LNCAP (cell line): ENCODE measurements around the gene FGGY.

Experiments used
- CTCF ChIP-seq: fragments of 450-650 bp; IDR thresholded peaks from 2 replicates; pipeline ENCODE4 v1.5.1; 2017; ENCODE audit warnings: mild to moderate bottlenecking

Gene FGGY

GRCh38 chr1:59755069-59755685, 458.3 kb downstream of the FGGY start:
- TF ChIP-seq CTCF = no peak

- no peak for TF ChIP-seq CTCF
Observed at GRCh38 chr1:59757197-59757747, 460.4 kb downstream of the FGGY start.

- peak; percentile 90 for TF ChIP-seq CTCF
Observed at GRCh38 chr1:59759156-59759925, 462.4 kb downstream of the FGGY start.

GRCh38 chr1:59761443-59761842, 464.5 kb downstream of the FGGY start:
- TF ChIP-seq CTCF = no peak

GRCh38 chr1:59763418-59763817, 466.5 kb downstream of the FGGY start:
- TF ChIP-seq CTCF = no peak

GRCh38 chr1:59765011-59765730, 468.3 kb downstream of the FGGY start:
- TF ChIP-seq CTCF = no peak

- no peak for TF ChIP-seq CTCF
Observed at GRCh38 chr1:59766227-59766855, 469.4 kb downstream of the FGGY start.
